GM19452 (cell line): ENCODE results near the gene FGFR3.

ENCODE experiments used
- ATAC-seq: cut with Tn5 transposase; IDR thresholded peaks from one replicate; pipeline ENCODE4 v1.9.1; 2021; ENCODE audit not compliant: unreplicated experiment

Gene FGFR3

GRCh38 chr4:1792832-1793495 is at the start of gene FGFR3:
Gene FGFR3, plus strand, starts transcription at chr4:1793293. Its CDS starts 642 bp downstream, at chr4:1793935.
- no peak for ATAC-seq

- ATAC-seq: no peak
Observed at GRCh38 chr4:1743551-1743950, 49.5 kb upstream of the FGFR3 start.

GRCh38 chr4:1743975-1744374 is 49.1 kb upstream of the FGFR3 start:
- ATAC-seq: no peak

- no peak for ATAC-seq
Observed at GRCh38 chr4:1744552-1744951, 48.5 kb upstream of the FGFR3 start.

- ATAC-seq: no peak
Observed at GRCh38 chr4:1745165-1745564, 47.9 kb upstream of the FGFR3 start.

GRCh38 chr4:1745697-1746096 is 47.4 kb upstream of the FGFR3 start:
- ATAC-seq: no peak

- ATAC-seq: no peak
Observed at GRCh38 chr4:1746265-1746691, 46.8 kb upstream of the FGFR3 start.

GRCh38 chr4:1746919-1747602 is 46.0 kb upstream of the FGFR3 start:
- ATAC-seq: no peak

- ATAC-seq: no peak
Observed at GRCh38 chr4:1747603-1747967, 45.5 kb upstream of the FGFR3 start.

- no peak for ATAC-seq
Observed at GRCh38 chr4:1748465-1748995, 44.6 kb upstream of the FGFR3 start.

GRCh38 chr4:1749370-1749769 is 43.7 kb upstream of the FGFR3 start:
- no peak for ATAC-seq

- no peak for ATAC-seq
Observed at GRCh38 chr4:1749826-1750225, 43.3 kb upstream of the FGFR3 start.

- no peak for ATAC-seq
Observed at GRCh38 chr4:1750381-1751154, 42.5 kb upstream of the FGFR3 start.

GRCh38 chr4:1751155-1751918 is 41.8 kb upstream of the FGFR3 start:
- no peak for ATAC-seq

- no peak for ATAC-seq
Observed at GRCh38 chr4:1751919-1752283, 41.2 kb upstream of the FGFR3 start.

- ATAC-seq: no peak
Observed at GRCh38 chr4:1752284-1753041, 40.6 kb upstream of the FGFR3 start.

- ATAC-seq: no peak
Observed at GRCh38 chr4:1753294-1753696, 39.8 kb upstream of the FGFR3 start.

- ATAC-seq: no peak
Observed at GRCh38 chr4:1753697-1754311, 39.3 kb upstream of the FGFR3 start.

GRCh38 chr4:1754336-1754735 is 38.8 kb upstream of the FGFR3 start:
- ATAC-seq: no peak

GRCh38 chr4:1755297-1755696 is 37.8 kb upstream of the FGFR3 start:
- no peak for ATAC-seq
